ENCODE results near the gene FGF22.

The FGF22 gene

GRCh38 chr19:677601-678436 lies 38.1 kb downstream of the FGF22 start:
- in situ Hi-C loops (cut with HindIII; ENCODE audit: low sequenced_read_pairs): no loop called here

GRCh38 chr19:678791-679388 lies 39.2 kb downstream of the FGF22 start:
- in situ Hi-C loops (cut with HindIII; ENCODE audit: low sequenced_read_pairs): no loop called here

- in situ Hi-C loops (cut with HindIII; ENCODE audit: low sequenced_read_pairs): no loop called here
Observed at GRCh38 chr19:679418-680286, 40.0 kb downstream of the FGF22 start.

- in situ Hi-C loops (cut with HindIII; ENCODE audit: low sequenced_read_pairs): no loop called here
Observed at GRCh38 chr19:680287-681028, 40.8 kb downstream of the FGF22 start.

- in situ Hi-C loops (cut with HindIII; ENCODE audit: low sequenced_read_pairs): no loop called here
Observed at GRCh38 chr19:681029-682019, 41.6 kb downstream of the FGF22 start.

GRCh38 chr19:682678-683320 lies 43.1 kb downstream of the FGF22 start:
- in situ Hi-C loops (cut with HindIII; ENCODE audit: low sequenced_read_pairs): no loop called here

GRCh38 chr19:685454-685931 lies 45.8 kb downstream of the FGF22 start:
- in situ Hi-C loops (cut with HindIII; ENCODE audit: low sequenced_read_pairs): no loop called here

- in situ Hi-C loops (cut with HindIII; ENCODE audit: low sequenced_read_pairs): no loop called here
Observed at GRCh38 chr19:686589-687297, 47.1 kb downstream of the FGF22 start.

GRCh38 chr19:687569-688166 lies 48.0 kb downstream of the FGF22 start:
- in situ Hi-C loops (cut with HindIII; ENCODE audit: low sequenced_read_pairs): no loop called here

- in situ Hi-C loops (cut with HindIII; ENCODE audit: low sequenced_read_pairs): no loop called here
Observed at GRCh38 chr19:688214-688613, 48.5 kb downstream of the FGF22 start.

- in situ Hi-C loops (cut with HindIII; ENCODE audit: low sequenced_read_pairs): no loop called here
Observed at GRCh38 chr19:688992-689391, 49.3 kb downstream of the FGF22 start.

GRCh38 chr19:690203-690602 lies 50.5 kb downstream of the FGF22 start:
- in situ Hi-C loops (cut with HindIII; ENCODE audit: low sequenced_read_pairs): no loop called here
